ENCODE measurements around the gene COL11A2. TPM values are rescaled to one million over a fixed set of nuclear protein-coding genes. Genes with fewer than 3 reads are reported as not detected.

COL11A2 gene
- total RNA-seq, 2 experiments from 2014 or later: 0.88 to 1.4 TPM

GRCh38 chr6:33173535-33174180 lies 18.6 kb downstream of the COL11A2 start:
- Mint-ChIP-seq H3K9me3 (no peaks in the 10 kb centered on the region), H3K36me3 (ENCODE audit: low read depth) (no peaks in the 10 kb centered on the region), H3K27me3 (ENCODE audit: low read depth) (no peaks in the 10 kb centered on the region), H3K27ac (no peak overlapping the region), H3K4me1 (ENCODE audit: low read depth) (no peaks in the 10 kb centered on the region), H3K4me3 (no peak overlapping the region)
- DNase-seq: no peak
- CTCF ChIA-PET: interaction anchor here (1.1 to 1.5 kb wide), 4 partner anchors 13 to 50 kb away, joined by 3 read pairs; no protein-coding TSS in a partner anchor
- intact Hi-C loops (cut with micrococcal nuclease): no loop called here

- Mint-ChIP-seq H3K4me1 (ENCODE audit: low read depth) (no peaks in the 10 kb centered on the region), H3K9me3 (no peaks in the 10 kb centered on the region), H3K27me3 (ENCODE audit: low read depth) (no peaks in the 10 kb centered on the region), H3K4me3 (no peak overlapping the region), H3K27ac (no peak overlapping the region), H3K36me3 (ENCODE audit: low read depth) (no peaks in the 10 kb centered on the region)
- DNase-seq: no peak
- intact Hi-C loops (cut with micrococcal nuclease): no loop called here
- CTCF ChIA-PET: interaction anchor here (0.6 to 1.5 kb wide), 6 partner anchors 12 to 73 kb away, joined by 3 to 4 read pairs (median 3); no protein-coding TSS in a partner anchor
Measured at GRCh38 chr6:33172688-33173534, 19.4 kb downstream of the COL11A2 start.

- Mint-ChIP-seq H3K27ac (no peak overlapping the region), H3K27me3 (ENCODE audit: low read depth) (no peaks in the 10 kb centered on the region), H3K36me3 (ENCODE audit: low read depth) (no peaks in the 10 kb centered on the region), H3K4me3 (no peak overlapping the region), H3K9me3 (no peaks in the 10 kb centered on the region), H3K4me1 (ENCODE audit: low read depth) (no peaks in the 10 kb centered on the region)
- intact Hi-C loops (cut with micrococcal nuclease): no loop called here
- DNase-seq: no peak
- CTCF ChIA-PET: interaction anchor here (0.6 to 1.1 kb wide), 2 partner anchors 48 to 72 kb away, joined by 3 to 4 read pairs; no protein-coding TSS in a partner anchor
Measured at GRCh38 chr6:33171880-33172687, 20.2 kb downstream of the COL11A2 start.

- Mint-ChIP-seq H3K27me3 (ENCODE audit: low read depth) (no peaks in the 10 kb centered on the region), H3K9me3 (no peaks in the 10 kb centered on the region), H3K36me3 (ENCODE audit: low read depth) (no peaks in the 10 kb centered on the region), H3K4me3 (no peak overlapping the region), H3K27ac (no peak overlapping the region), H3K4me1 (ENCODE audit: low read depth) (no peaks in the 10 kb centered on the region)
- intact Hi-C loops (cut with micrococcal nuclease): no loop called here
- no peak for DNase-seq
- CTCF ChIA-PET: no interaction called here
Measured at GRCh38 chr6:33171016-33171879, 21.0 kb downstream of the COL11A2 start.

GRCh38 chr6:33170176-33171015 lies 21.9 kb downstream of the COL11A2 start:
- Mint-ChIP-seq H3K27me3 (ENCODE audit: low read depth) (no peaks in the 10 kb centered on the region), H3K9me3 (no peaks in the 10 kb centered on the region), H3K4me1 (ENCODE audit: low read depth) (no peaks in the 10 kb centered on the region), H3K36me3 (ENCODE audit: low read depth) (no peaks in the 10 kb centered on the region), H3K27ac (no peak overlapping the region), H3K4me3 (no peak overlapping the region)
- DNase-seq: no peak
- CTCF ChIA-PET: no interaction called here
- intact Hi-C loops (cut with micrococcal nuclease): no loop called here

- H3K4me3 Mint-ChIP-seq: no peak overlapping the region
- no peak for DNase-seq
- CTCF ChIA-PET: no interaction called here
- H3K4me1 Mint-ChIP-seq (ENCODE audit: low read depth): no peaks in the 10 kb centered on the region
- H3K27ac Mint-ChIP-seq: no peak overlapping the region
- no peaks in the 10 kb centered on the region for H3K27me3 Mint-ChIP-seq (ENCODE audit: low read depth)
- H3K36me3 Mint-ChIP-seq (ENCODE audit: low read depth): no peaks in the 10 kb centered on the region
- H3K9me3 Mint-ChIP-seq: no peaks in the 10 kb centered on the region
- intact Hi-C loops (cut with micrococcal nuclease): no loop called here
Measured at GRCh38 chr6:33169291-33170175, 22.7 kb downstream of the COL11A2 start.

- no peak for DNase-seq
- CTCF ChIA-PET: no interaction called here
- no peaks in the 10 kb centered on the region for H3K36me3 Mint-ChIP-seq (ENCODE audit: low read depth)
- H3K9me3 Mint-ChIP-seq: no peaks in the 10 kb centered on the region
- no peaks in the 10 kb centered on the region for H3K27me3 Mint-ChIP-seq (ENCODE audit: low read depth)
- no peak overlapping the region for H3K27ac Mint-ChIP-seq
- no peaks in the 10 kb centered on the region for H3K4me1 Mint-ChIP-seq (ENCODE audit: low read depth)
- no peak overlapping the region for H3K4me3 Mint-ChIP-seq
- intact Hi-C loops (cut with micrococcal nuclease): no loop called here
Measured at GRCh38 chr6:33168639-33169038, 23.6 kb downstream of the COL11A2 start.

GRCh38 chr6:33168284-33168601 lies 24.0 kb downstream of the COL11A2 start:
- intact Hi-C loops (cut with micrococcal nuclease): no loop called here
- CTCF ChIA-PET: no interaction called here
- Mint-ChIP-seq H3K27ac (no peak overlapping the region), H3K4me1 (ENCODE audit: low read depth) (no peaks in the 10 kb centered on the region), H3K36me3 (ENCODE audit: low read depth) (no peaks in the 10 kb centered on the region), H3K4me3 (no peak overlapping the region), H3K27me3 (ENCODE audit: low read depth) (no peaks in the 10 kb centered on the region), H3K9me3 (no peaks in the 10 kb centered on the region)
- DNase-seq: no peak

- H3K4me1 Mint-ChIP-seq (ENCODE audit: low read depth): no peaks in the 10 kb centered on the region
- intact Hi-C loops (cut with micrococcal nuclease): no loop called here
- no peaks in the 10 kb centered on the region for H3K36me3 Mint-ChIP-seq (ENCODE audit: low read depth)
- no peak overlapping the region for H3K4me3 Mint-ChIP-seq
- no peaks in the 10 kb centered on the region for H3K9me3 Mint-ChIP-seq
- CTCF ChIA-PET: no interaction called here
- DNase-seq: no peak
- no peak overlapping the region for H3K27ac Mint-ChIP-seq
- no peaks in the 10 kb centered on the region for H3K27me3 Mint-ChIP-seq (ENCODE audit: low read depth)
Measured at GRCh38 chr6:33167374-33168283, 24.6 kb downstream of the COL11A2 start.

- no peak overlapping the region for H3K27ac Mint-ChIP-seq
- H3K27me3 Mint-ChIP-seq (ENCODE audit: low read depth): no peaks in the 10 kb centered on the region
- no peaks in the 10 kb centered on the region for H3K36me3 Mint-ChIP-seq (ENCODE audit: low read depth)
- peaks cover 4% of the 10 kb centered on the region for H3K4me1 Mint-ChIP-seq (ENCODE audit: low read depth)
- DNase-seq: no peak
- intact Hi-C loops (cut with micrococcal nuclease): no loop called here
- no peaks in the 10 kb centered on the region for H3K9me3 Mint-ChIP-seq
- CTCF ChIA-PET: no interaction called here
- H3K4me3 Mint-ChIP-seq: no peak overlapping the region
Measured at GRCh38 chr6:33166811-33167210, 25.5 kb downstream of the COL11A2 start.
